Neutrophil (primary cell): ENCODE measurements around the gene LRRC23.

Experiments
- H3K27ac ChIP-seq: fragments of 200-600 bp; sonication (generic); 2 replicates; pipeline ENCODE4 v1.5.1; 2016; ENCODE audit warnings: mild to moderate bottlenecking, moderate library complexity
- H3K27me3 ChIP-seq: fragments of 200-600 bp; sonication (generic); 2 replicates; pipeline ENCODE4 v1.6.0; 2016; ENCODE audit warnings: mild to moderate bottlenecking
- H3K36me3 ChIP-seq: fragments of 200-600 bp; sonication (generic); 2 replicates; pipeline ENCODE4 v1.5.1; 2017
- H3K4me1 ChIP-seq, 2 experiments: fragments of 200-600 bp in 1 of 2; sonication (generic) in 1 of 2; 1 replicate in 1 of 2; 2 replicates in 1 of 2; pipeline versions ENCODE4 v1.5.1 to v1.6.1; 2013 to 2016; ENCODE audit warnings: low read depth in 1 of 2, low read length in 1 of 2, mild to moderate bottlenecking in 1 of 2, moderate library complexity in 1 of 2; ENCODE audit not compliant: control insufficient read depth in 1 of 2, insufficient read depth in 1 of 2
- H3K4me3 ChIP-seq, 2 experiments: fragments of 200-600 bp in 1 of 2; sonication (generic) in 1 of 2; 1 replicate in 1 of 2; 2 replicates in 1 of 2; pipeline ENCODE4 v1.5.1; 2013 to 2016; ENCODE audit warnings: low read depth in 1 of 2, low read length in 1 of 2, mild to moderate bottlenecking in 1 of 2, moderate library complexity in 1 of 2
- H3K9me3 ChIP-seq: fragments of 200-600 bp; sonication (generic); 2 replicates; pipeline ENCODE4 v1.5.1; 2016
- CTCF ChIP-seq: fragments of 200-600 bp; sonication (generic); IDR thresholded peaks from 2 replicates; pipeline ENCODE4 v1.5.1; 2016; ENCODE audit warnings: antibody characterized with exemption

LRRC23 gene

GRCh38 chr12:6961278-6961694 is 56.7 kb downstream of the LRRC23 start:
- Histone ChIP-seq H3K27me3 (no peaks in the 10 kb centered on the region), H3K4me3 (peak overlapping the region in 1 of 2 experiments; percentile 88), H3K9me3 (no peaks in the 10 kb centered on the region), H3K27ac (peak overlapping the region; percentile 99), H3K4me1 (peaks cover 83 to 92% of the 10 kb centered on the region in 2 experiments), H3K36me3 (peaks cover 70% of the 10 kb centered on the region)
- TF ChIP-seq CTCF: no peak

GRCh38 chr12:6961695-6962284 is 57.2 kb downstream of the LRRC23 start:
- TF ChIP-seq CTCF: peak; percentile 16
- Histone ChIP-seq H3K4me1 (peaks cover 78 to 87% of the 10 kb centered on the region in 2 experiments), H3K27me3 (no peaks in the 10 kb centered on the region), H3K27ac (peak overlapping the region; percentile 99), H3K9me3 (no peaks in the 10 kb centered on the region), H3K4me3 (peak overlapping the region in 1 of 2 experiments; percentile 88), H3K36me3 (peaks cover 70% of the 10 kb centered on the region)

- no peak for TF ChIP-seq CTCF
- Histone ChIP-seq H3K27ac (peak overlapping the region; percentile 99), H3K9me3 (no peaks in the 10 kb centered on the region), H3K4me1 (peaks cover 72 to 80% of the 10 kb centered on the region in 2 experiments), H3K27me3 (no peaks in the 10 kb centered on the region), H3K36me3 (peaks cover 70% of the 10 kb centered on the region), H3K4me3 (peak overlapping the region in 1 of 2 experiments; percentile 88)
Measured at GRCh38 chr12:6962285-6963015, 57.8 kb downstream of the LRRC23 start.

- Histone ChIP-seq H3K27me3 (no peaks in the 10 kb centered on the region), H3K4me3 (no peak overlapping the region), H3K36me3 (peaks cover 70% of the 10 kb centered on the region), H3K4me1 (peaks cover 64 to 73% of the 10 kb centered on the region in 2 experiments), H3K9me3 (no peaks in the 10 kb centered on the region), H3K27ac (peak overlapping the region; percentile 99)
- TF ChIP-seq CTCF: no peak
Measured at GRCh38 chr12:6963016-6963731, 58.6 kb downstream of the LRRC23 start.
